Anterior cingulate cortex (tissue), 58 donors: ENCODE measurements around the gene SUGP1.

Experiments
- DNase-seq, 58 donors: peaks; one replicate each; lab custom pipeline; 2025; lab: John Stamatoyannopoulos, UW

Gene SUGP1

DNA sequence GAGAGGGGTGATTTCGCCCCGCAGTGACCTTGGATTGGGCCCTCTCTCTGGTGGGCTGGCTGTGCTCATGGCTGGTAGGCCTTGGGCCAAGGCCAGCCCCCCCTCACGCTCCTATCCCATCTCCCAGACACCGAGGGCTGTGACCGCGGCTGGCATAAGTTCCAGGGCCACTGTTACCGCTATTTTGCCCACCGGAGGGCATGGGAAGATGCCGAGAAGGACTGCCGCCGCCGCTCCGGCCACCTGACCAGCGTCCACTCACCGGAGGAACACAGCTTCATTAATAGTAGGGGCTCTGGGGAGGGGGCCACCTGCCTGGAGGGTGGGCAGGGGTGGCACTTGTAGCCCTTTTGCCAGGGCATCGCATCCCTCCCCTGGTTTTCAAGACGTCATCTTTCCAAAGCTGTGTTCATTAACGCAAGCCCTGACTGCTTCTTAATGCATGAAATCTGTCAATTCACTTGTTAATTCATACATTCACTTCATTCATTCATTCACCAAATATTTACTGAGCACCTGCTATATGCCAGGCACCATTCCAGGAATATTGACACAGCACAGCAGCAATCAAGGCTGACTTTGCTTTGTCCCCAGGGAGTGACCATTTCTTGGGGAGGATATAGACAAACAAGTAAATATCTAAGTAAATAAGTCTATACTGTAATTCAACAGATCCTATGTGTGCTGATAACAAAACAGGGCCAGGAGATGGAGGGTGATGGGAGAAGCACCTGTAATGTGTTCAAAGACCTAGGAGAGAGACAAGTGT lies 82.0 kb downstream of the SUGP1 start:
- no peak for DNase-seq

DNA sequence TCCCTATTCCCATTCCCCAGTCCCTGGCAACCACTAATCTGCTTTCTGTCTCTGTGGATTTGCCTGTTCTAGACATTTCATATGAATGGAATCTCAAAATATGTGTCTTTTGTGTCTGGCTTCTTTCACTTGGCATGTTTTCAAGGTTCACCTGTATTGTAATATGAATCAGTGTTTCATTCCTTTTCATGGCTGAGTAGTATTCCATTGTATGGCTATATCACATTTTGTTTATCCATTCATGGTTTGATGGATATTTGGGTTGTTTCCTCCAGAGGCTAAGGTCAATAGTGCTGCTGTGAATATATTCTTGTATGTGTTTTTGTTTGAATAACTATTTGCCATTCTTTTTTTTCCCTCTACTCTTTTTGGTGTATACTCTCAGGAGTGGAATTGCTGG lies 84.1 kb downstream of the SUGP1 start:
- DNase-seq, result no peak

DNA sequence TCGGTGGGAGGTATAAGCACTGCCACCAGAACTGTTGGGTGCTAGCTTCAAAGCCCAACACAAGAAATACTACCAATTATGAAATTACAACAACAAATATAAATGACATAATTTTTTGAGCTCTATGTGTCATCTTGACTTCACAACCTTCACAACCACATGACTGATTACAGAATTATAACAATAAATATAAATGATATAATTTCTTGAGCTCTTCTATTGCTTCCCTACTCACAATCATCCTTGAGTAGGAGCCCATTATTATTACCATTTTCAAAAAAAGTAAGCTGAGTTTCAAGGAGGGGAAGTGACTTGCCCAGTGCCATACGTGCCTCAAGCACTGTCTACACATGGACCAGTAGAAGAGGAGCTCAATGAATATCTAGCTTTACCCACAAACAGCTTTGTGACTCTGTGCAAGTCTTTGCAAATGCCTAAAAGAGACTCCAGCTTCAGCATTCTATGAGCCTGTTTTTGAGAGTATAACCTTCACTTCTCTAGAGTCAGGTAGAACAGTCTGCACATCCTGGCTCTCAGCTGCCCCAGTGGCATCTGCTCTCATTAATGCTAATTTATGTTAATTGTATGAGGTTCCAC lies 86.0 kb downstream of the SUGP1 start:
- DNase-seq, result no peak

DNA sequence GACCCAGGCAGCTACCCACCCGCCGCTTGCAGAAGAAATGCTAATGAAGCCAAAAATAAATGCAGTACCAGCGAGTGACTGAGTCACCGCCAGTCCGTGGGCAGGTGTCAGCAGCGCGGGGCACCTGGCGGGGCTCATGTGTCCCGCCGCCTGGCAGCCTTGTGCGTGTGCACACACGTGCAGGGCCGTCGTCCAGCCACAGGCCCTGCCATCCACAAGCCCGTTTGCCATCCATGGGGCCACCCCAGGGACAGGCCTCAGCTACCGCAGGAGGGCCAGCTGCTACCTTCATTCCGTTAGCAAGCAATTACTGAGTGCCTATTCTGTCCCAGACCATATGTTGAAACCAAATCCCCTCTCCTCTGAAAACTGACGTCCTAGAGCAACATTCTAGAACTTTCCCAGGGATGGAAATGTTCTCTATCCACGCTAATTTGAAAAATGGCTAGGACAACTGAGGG lies 88.0 kb downstream of the SUGP1 start:
- peak in 31 of 58 donors; percentile 5 to 80 (median 34) for DNase-seq

DNA sequence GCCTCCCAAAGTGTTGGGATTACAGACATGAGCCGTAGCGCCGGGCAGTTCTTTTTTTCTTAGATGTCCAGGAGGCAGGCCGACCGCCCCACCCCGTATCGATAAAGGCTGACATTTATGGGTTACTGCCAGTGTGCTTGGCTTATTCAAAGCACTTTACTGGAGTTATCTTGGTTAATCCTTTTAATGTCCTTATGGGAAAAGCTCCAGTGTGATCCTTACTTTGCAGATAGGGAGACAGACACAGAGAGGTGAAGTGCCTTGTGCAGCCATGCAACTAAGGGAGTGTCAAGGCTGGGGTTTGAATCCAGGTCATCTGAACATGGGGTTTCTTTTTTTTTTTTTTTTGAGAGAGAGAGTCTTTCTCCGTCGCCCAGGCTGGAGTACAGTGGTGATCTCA lies 89.3 kb downstream of the SUGP1 start:
- no peak for DNase-seq

DNA sequence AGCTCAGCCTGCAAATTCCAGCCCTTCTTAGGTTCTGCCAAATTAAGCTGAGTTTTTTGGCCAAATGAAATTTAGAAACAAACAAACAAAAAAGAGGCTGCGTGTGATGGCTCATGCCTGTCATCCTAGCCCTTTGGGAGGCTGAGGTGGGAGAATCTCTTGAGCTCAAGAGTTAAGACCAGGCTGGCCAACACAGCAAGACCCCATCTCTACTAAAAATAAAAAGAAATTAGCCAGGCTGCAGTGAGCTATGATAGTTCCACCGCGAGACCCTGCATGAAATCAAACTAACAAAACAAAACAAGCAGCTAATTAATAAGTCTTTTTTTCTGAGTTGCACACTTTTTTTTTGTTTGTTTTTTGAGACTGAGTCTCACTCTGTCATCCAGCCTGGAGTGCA lies 90.6 kb downstream of the SUGP1 start:
- no peak for DNase-seq

DNA sequence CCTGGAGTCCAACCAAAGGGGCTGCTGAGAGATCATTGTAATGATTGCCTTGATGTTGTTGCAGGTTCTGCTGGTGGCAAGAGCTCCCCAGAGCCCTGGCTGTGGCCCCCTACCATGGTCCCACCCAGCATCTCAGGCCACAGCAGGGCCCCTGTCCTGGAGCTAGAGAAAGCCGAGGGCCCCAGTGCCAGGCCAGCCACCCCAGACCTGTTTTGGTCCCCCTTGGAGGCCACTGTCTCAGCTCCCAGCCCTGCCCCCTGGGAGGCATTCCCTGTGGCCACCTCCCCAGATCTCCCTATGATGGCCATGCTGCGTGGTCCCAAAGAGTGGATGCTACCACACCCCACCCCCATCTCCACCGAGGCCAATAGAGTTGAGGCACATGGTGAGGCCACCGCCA lies 93.1 kb downstream of the SUGP1 start:
- no peak for DNase-seq

DNA sequence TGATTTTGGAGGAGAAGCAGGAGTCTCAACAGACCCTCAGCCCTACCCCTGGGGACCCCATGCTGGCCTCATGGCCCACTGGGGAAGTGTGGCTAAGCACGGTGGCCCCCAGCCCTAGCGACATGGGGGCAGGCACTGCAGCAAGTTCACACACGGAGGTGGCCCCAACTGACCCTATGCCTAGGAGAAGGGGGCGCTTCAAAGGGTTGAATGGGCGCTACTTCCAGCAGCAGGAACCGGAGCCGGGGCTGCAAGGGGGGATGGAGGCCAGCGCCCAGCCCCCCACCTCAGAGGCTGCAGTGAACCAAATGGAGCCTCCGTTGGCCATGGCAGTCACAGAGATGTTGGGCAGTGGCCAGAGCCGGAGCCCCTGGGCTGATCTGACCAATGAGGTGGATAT lies 93.6 kb downstream of the SUGP1 start:
- no peak for DNase-seq

DNA sequence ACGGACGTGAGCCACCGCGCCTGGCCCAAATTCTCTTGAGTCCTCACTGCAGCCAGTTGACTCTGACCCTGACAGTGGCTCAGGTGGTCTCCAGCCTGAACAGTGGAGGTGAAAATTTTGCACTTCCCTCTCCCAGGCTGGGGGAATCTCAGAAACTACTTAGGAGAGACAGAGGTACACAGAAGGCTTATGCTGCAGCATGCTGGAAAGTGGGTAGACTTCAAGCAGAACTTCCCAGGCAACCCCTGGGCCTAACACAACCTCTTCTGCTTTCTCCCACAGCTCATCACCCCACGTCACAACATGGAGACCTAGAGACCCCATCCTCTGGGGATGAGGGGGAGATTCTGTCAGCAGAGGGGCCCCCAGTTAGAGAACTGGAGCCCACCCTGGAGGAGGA lies 94.1 kb downstream of the SUGP1 start:
- no peak for DNase-seq
